ENCODE data around the gene CX3CL1. TPM values are rescaled to one million over a fixed set of nuclear protein-coding genes. Genes with fewer than 3 reads are reported as not detected.

CX3CL1 gene
- total and polyA plus RNA-seq, 7 experiments from 2014 or later: not detected

Other genes starting within 250 kb of the CX3CL1 start
- gene PSME3IP1, start 186.5 kb upstream of the CX3CL1 start, total RNA-seq: 100 to 1,000 TPM; 109 to 159 (median 140) TPM
- 10 to 100 TPM; 76.3 to 84.7 TPM for gene PSME3IP1, start 186.5 kb upstream of the CX3CL1 start, polyA plus RNA-seq
- 10 to 100 TPM; 24.1 to 40.5 (median 33.6) TPM for gene RSPRY1, start 186.2 kb upstream of the CX3CL1 start, total RNA-seq
- 10 to 100 TPM; 22.2 to 34.2 TPM for gene RSPRY1, start 186.2 kb upstream of the CX3CL1 start, polyA plus RNA-seq
- 10 to 100 TPM; 32.6 to 57.7 (median 37.9) TPM for gene ARL2BP, start 127.2 kb upstream of the CX3CL1 start, total RNA-seq
- gene ARL2BP, start 127.2 kb upstream of the CX3CL1 start, polyA plus RNA-seq: 100 to 1,000 TPM; 146 to 166 TPM
- gene PLLP, start 87.8 kb upstream of the CX3CL1 start, total RNA-seq: 1 to 10 TPM in 4 of 5 experiments, under 1 TPM in 1; 0.36 to 8.4 (median 3.3) TPM
- gene PLLP, start 87.8 kb upstream of the CX3CL1 start, polyA plus RNA-seq: 10 to 100 TPM; 10.0 to 26.0 TPM
- gene CCL22, start 13.7 kb upstream of the CX3CL1 start, total RNA-seq: 1 to 10 TPM in 1 of 5 experiments, under 1 TPM in 3, not detected in 1; 0.17 to 1.9 (median 0.48) TPM
- not detected for gene CCL22, start 13.7 kb upstream of the CX3CL1 start, polyA plus RNA-seq
- under 1 TPM in 1 of 5 experiments, not detected in 4; 0.60 TPM for gene CCL17, start 32.3 kb downstream of the CX3CL1 start, total RNA-seq
- not detected for gene CCL17, start 32.3 kb downstream of the CX3CL1 start, polyA plus RNA-seq
- 10 to 100 TPM; 33.6 to 52.8 (median 35.8) TPM for gene CIAPIN1, start 74.9 kb downstream of the CX3CL1 start, total RNA-seq
- gene CIAPIN1, start 74.9 kb downstream of the CX3CL1 start, polyA plus RNA-seq: 100 to 1,000 TPM in 1 of 2 donors, 10 to 100 TPM in 1; 65.2 to 119 TPM
- gene COQ9, start 75.0 kb downstream of the CX3CL1 start, total RNA-seq: 10 to 100 TPM; 16.4 to 45.4 (median 36.6) TPM
- gene COQ9, start 75.0 kb downstream of the CX3CL1 start, polyA plus RNA-seq: 10 to 100 TPM; 25.7 to 51.7 TPM
- 10 to 100 TPM; 63.4 to 96.3 (median 81.4) TPM for gene POLR2C, start 90.2 kb downstream of the CX3CL1 start, total RNA-seq
- 10 to 100 TPM; 45.0 to 55.7 TPM for gene POLR2C, start 90.2 kb downstream of the CX3CL1 start, polyA plus RNA-seq
- 1 to 10 TPM; 2.2 to 4.0 (median 2.9) TPM for gene DOK4, start 114.0 kb downstream of the CX3CL1 start, total RNA-seq
- 1 to 10 TPM; 1.6 to 4.6 TPM for gene DOK4, start 114.0 kb downstream of the CX3CL1 start, polyA plus RNA-seq
- gene CCDC102A, start 164.1 kb downstream of the CX3CL1 start, total RNA-seq: 10 to 100 TPM in 1 of 5 experiments, 1 to 10 TPM in 4; 3.5 to 12.7 (median 7.1) TPM
- gene CCDC102A, start 164.1 kb downstream of the CX3CL1 start, polyA plus RNA-seq: 1 to 10 TPM; 3.0 to 9.4 TPM
- 10 to 100 TPM in 2 of 5 experiments, 1 to 10 TPM in 1, under 1 TPM in 2; 0.67 to 16.1 (median 2.7) TPM for gene ADGRG5, start 170.2 kb downstream of the CX3CL1 start, total RNA-seq
- 1 to 10 TPM in 1 of 2 donors, under 1 TPM in 1; 0.43 to 1.3 TPM for gene ADGRG5, start 170.2 kb downstream of the CX3CL1 start, polyA plus RNA-seq